Calu3 (cell line): ENCODE results near the gene AP3S1. TPM values are rescaled to one million over a fixed set of nuclear protein-coding genes. Genes with fewer than 3 reads are reported as not detected.
"Not testable (repeated sequence)": the region's sequence is repeated elsewhere in the genome, so short reads cannot be mapped to it uniquely, and the experiment has no call there.

Experiments
- BruUV-seq: library from RNA; stranded (reverse); fragments of 400-500 nt; replicated peaks from 2 replicates; lab custom pipeline; 2021; lab: Mats Ljungman, UMichigan
- CTCF ChIA-PET: fragments of 300-600 bp; sonication (Branson Sonifier 250); formaldehyde crosslinking; loops from one replicate; lab custom pipeline; 2022; ENCODE audit warnings: antibody characterized with exemption; lab: Charles Lee
- DNase-seq: peaks from one replicate; pipeline ENCODE4 v3.0.0; 2022
- H3K27ac Mint-ChIP-seq: one replicate; pipeline ENCODE4 v1.8.0; 2022; ENCODE audit warnings: mixed read lengths; ENCODE audit not compliant: unreplicated experiment
- H3K27me3 Mint-ChIP-seq: one replicate; pipeline ENCODE4 v1.8.0; 2022; ENCODE audit warnings: mixed read lengths; ENCODE audit not compliant: unreplicated experiment
- H3K36me3 Mint-ChIP-seq: one replicate; pipeline ENCODE4 v1.8.0; 2022; ENCODE audit warnings: mild to moderate bottlenecking, moderate library complexity, mixed read lengths; ENCODE audit not compliant: insufficient read depth, unreplicated experiment
- H3K4me1 Mint-ChIP-seq: one replicate; pipeline ENCODE4 v1.8.0; 2022; ENCODE audit warnings: mild to moderate bottlenecking, low read depth, mixed read lengths; ENCODE audit not compliant: unreplicated experiment
- H3K4me3 Mint-ChIP-seq: one replicate; pipeline ENCODE4 v1.8.0; 2022; ENCODE audit warnings: mild to moderate bottlenecking, low read depth, moderate library complexity, mixed read lengths; ENCODE audit not compliant: unreplicated experiment
- H3K9me3 Mint-ChIP-seq: one replicate; pipeline ENCODE4 v1.8.0; 2022; ENCODE audit warnings: low read depth, mixed read lengths; ENCODE audit not compliant: unreplicated experiment
- CTCF ChIP-seq: fragments of 200-600 bp; IDR thresholded peaks from one replicate; pipeline ENCODE4 v1.8.0; 2022; ENCODE audit warnings: antibody characterized with exemption; ENCODE audit not compliant: unreplicated experiment
- intact Hi-C: fragments of 100-400 bp; cut with micrococcal nuclease; formaldehyde crosslinking; loops from one replicate; pipeline ENCODE4 v1.10.0; 2022; ENCODE audit not compliant: unreplicated experiment
- total RNA-seq: library from RNA; stranded (reverse); gene quantifications from 2 replicates; pipeline ENCODE4 v1.2.3, GENCODE V29; 2022

The AP3S1 gene
- total RNA-seq, 1 experiment from 2014 or later: 101 TPM

- no peak for DNase-seq
- CTCF ChIA-PET: interaction anchor here (0.7 kb wide), 1 partner anchor 132 kb away, joined by 3 read pairs; no protein-coding TSS in a partner anchor
- Mint-ChIP-seq H3K4me3 (peak within 1 kb of the TSS; percentile 26), H3K9me3 (no peaks in the 10 kb centered on the region), H3K4me1 (no peaks in the 10 kb centered on the region), H3K27ac (no peak within 1 kb of the TSS), H3K27me3 (peaks cover 24% of the 10 kb centered on the region), H3K36me3 (no peaks in the 10 kb centered on the region)
- intact Hi-C loops: no loop called here
- BruUV-seq: no TSS peak
- TF ChIP-seq CTCF: no peak
Measured at GRCh38 chr5:115816226-115817081, 25.3 kb upstream of the AP3S1 start, which contains the start of gene CDO1. Gene CDO1, minus strand, starts transcription at chr5:115816659. Its CDS starts 262 bp downstream, at chr5:115816397.

GRCh38 chr5:115817386-115817785, 24.3 kb upstream of the AP3S1 start:
- Mint-ChIP-seq H3K27ac (no peak overlapping the region), H3K27me3 (peaks cover 24% of the 10 kb centered on the region), H3K4me3 (no peak overlapping the region), H3K9me3 (no peaks in the 10 kb centered on the region), H3K4me1 (no peaks in the 10 kb centered on the region), H3K36me3 (no peaks in the 10 kb centered on the region)
- TF ChIP-seq CTCF: no peak
- no peak for DNase-seq
- CTCF ChIA-PET: no interaction called here
- BruUV-seq: no TSS peak
- intact Hi-C loops: no loop called here

- no peak for DNase-seq
- no peak for TF ChIP-seq CTCF
- Mint-ChIP-seq H3K4me3 (no peak overlapping the region), H3K9me3 (no peaks in the 10 kb centered on the region), H3K4me1 (no peaks in the 10 kb centered on the region), H3K36me3 (no peaks in the 10 kb centered on the region), H3K27me3 (peaks cover 18% of the 10 kb centered on the region), H3K27ac (no peak overlapping the region)
- intact Hi-C loops: no loop called here
- CTCF ChIA-PET: no interaction called here
- BruUV-seq: no TSS peak
Measured at GRCh38 chr5:115818821-115819220, 22.9 kb upstream of the AP3S1 start.

GRCh38 chr5:115820846-115821245, 20.9 kb upstream of the AP3S1 start:
- Mint-ChIP-seq H3K4me3 (no peak overlapping the region), H3K27ac (no peak overlapping the region), H3K27me3 (no peaks in the 10 kb centered on the region), H3K4me1 (no peaks in the 10 kb centered on the region), H3K36me3 (peaks cover under 1% of the 10 kb centered on the region), H3K9me3 (peaks cover 4% of the 10 kb centered on the region)
- DNase-seq: no peak
- TF ChIP-seq CTCF: no peak
- BruUV-seq: no TSS peak
- CTCF ChIA-PET: no interaction called here
- intact Hi-C loops: no loop called here

- DNase-seq, BruUV-seq, H3K27me3 Mint-ChIP-seq, H3K4me3 Mint-ChIP-seq, CTCF ChIA-PET, intact Hi-C loops, H3K27ac Mint-ChIP-seq, H3K4me1 Mint-ChIP-seq, H3K9me3 Mint-ChIP-seq: not testable (repeated sequence)
- peaks cover 29% of the 10 kb centered on the region for H3K36me3 Mint-ChIP-seq
Measured at GRCh38 chr5:115824983-115825382, 16.8 kb upstream of the AP3S1 start.
